Effector memory CD4-positive, alpha-beta T cell (primary cell): ENCODE results near the gene TAF3.

Experiments
- DNase-seq, 3 donors: peaks; one replicate each; pipeline ENCODE4 v3.0.0-alpha.2; 2020
- H3K27ac ChIP-seq: 2 replicates; pipeline ENCODE4 v1.7.0; 2013; ENCODE audit warnings: mild to moderate bottlenecking, low read length, moderate library complexity; ENCODE audit not compliant: insufficient read depth, poor library complexity, severe bottlenecking
- H3K27me3 ChIP-seq: replicated peaks from 2 replicates; pipeline ENCODE4 v1.7.0; 2013; ENCODE audit warnings: mild to moderate bottlenecking, low read length; ENCODE audit not compliant: insufficient read depth, control insufficient read depth, poor library complexity, severe bottlenecking
- H3K36me3 ChIP-seq: 2 replicates; pipeline ENCODE4 v1.7.0; 2013; ENCODE audit warnings: mild to moderate bottlenecking, low read length, moderate library complexity; ENCODE audit not compliant: control insufficient read depth, insufficient read depth
- H3K4me1 ChIP-seq: 2 replicates; pipeline ENCODE4 v1.7.0; 2013; ENCODE audit warnings: low read length, mild to moderate bottlenecking; ENCODE audit not compliant: control insufficient read depth, insufficient read depth, poor library complexity, severe bottlenecking
- H3K4me3 ChIP-seq: 2 replicates; pipeline ENCODE4 v1.7.0; 2013; ENCODE audit warnings: low read length, low read depth, mild to moderate bottlenecking; ENCODE audit not compliant: insufficient read depth, poor library complexity, severe bottlenecking
- H3K9me3 ChIP-seq: 2 replicates; pipeline ENCODE4 v1.7.0; 2013; ENCODE audit warnings: mild to moderate bottlenecking, low read length, moderate library complexity; ENCODE audit not compliant: control insufficient read depth

Gene TAF3

DNA sequence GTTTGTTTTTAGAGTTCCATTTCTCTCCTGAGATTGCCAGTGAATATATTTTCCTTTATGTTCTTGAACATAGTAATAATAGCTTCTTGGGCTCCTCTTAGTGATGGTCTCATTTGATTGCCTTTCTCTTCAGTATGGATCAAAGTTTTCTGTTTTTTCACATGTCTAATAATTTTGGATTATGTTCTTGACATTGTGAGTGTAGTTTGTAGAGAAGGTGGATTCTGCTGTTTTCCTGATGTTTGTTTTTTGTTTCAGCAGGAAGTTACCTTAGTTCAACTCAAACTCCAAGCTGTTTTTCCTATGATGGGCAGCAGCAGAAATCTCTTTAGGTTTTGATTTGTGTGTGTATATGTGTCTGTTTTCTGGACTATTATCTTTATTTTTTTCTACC lies 43.8 kb downstream of the TAF3 start:
- Histone ChIP-seq H3K9me3 (peaks cover 8% of the 10 kb centered on the region), H3K4me3 (no peak overlapping the region), H3K4me1 (no peaks in the 10 kb centered on the region), H3K27me3 (no peaks in the 10 kb centered on the region), H3K36me3 (no peaks in the 10 kb centered on the region), H3K27ac (no peak overlapping the region)
- DNase-seq = no peak

DNA sequence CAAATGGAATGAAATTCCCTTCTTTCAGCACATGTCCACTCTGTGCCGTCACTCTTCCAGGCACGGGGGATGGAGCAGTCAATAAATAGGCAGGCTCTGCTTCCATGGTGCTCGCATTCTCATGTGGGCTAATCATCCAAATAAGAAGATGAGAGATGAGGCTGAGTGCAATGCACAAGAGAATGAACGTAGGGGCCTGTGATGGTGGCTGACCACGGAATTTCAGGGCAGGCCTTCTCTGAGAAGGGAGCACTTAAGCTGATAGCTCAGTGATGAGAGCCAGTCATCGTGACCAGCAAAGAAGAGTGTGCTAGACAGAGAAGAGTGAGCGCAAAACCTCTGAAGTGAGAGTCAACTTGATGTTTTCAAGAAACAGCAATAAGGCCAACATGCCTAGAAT lies 47.9 kb downstream of the TAF3 start:
- no peak for DNase-seq
- Histone ChIP-seq H3K27me3 (no peaks in the 10 kb centered on the region), H3K4me1 (no peaks in the 10 kb centered on the region), H3K27ac (no peak overlapping the region), H3K4me3 (no peak overlapping the region), H3K36me3 (no peaks in the 10 kb centered on the region), H3K9me3 (peaks cover 7% of the 10 kb centered on the region)

DNA sequence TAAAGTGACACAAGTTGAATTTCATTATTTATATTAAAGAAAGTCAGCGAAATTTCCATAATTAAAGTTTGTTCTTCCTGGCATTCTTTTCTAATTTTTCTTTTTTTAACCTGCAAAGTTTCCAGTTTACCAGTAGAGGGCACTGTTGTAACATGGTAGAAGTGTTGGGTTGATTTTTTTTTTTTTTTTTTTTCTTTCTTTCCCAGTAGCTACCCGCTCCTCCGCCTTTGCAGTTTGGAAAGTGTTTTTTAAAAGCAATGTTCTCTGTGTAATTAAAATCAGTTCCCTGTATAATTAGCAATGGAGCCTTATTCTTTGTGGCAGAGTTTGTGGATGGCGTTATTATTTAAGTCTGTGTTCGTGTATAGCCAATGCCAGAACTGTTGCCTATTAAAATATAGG lies 53.7 kb downstream of the TAF3 start:
- H3K36me3 ChIP-seq = no peaks in the 10 kb centered on the region
- H3K27ac ChIP-seq = no peak overlapping the region
- DNase-seq = no peak
- peaks cover 3% of the 10 kb centered on the region for H3K4me1 ChIP-seq
- H3K4me3 ChIP-seq = peak overlapping the region; percentile 31
- no peaks in the 10 kb centered on the region for H3K9me3 ChIP-seq
- no peaks in the 10 kb centered on the region for H3K27me3 ChIP-seq

DNA sequence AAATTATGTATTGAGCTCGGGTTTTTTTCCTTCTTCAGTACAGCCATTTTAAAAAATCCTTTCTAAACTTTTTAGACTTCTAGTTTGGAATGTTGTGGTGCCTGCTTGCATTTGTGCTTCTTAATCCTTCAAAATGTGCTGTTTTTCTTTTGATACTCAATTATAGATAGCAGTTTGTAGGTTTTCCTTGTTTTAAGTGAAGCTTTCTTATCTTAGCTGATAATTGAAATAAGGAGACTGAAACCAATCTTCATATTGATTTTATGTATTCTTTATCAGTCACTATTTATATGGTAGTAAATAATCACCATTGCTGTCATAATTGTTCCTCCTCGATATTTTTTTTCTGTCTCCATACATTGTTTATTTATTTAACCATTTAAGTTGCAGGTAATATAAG lies 56.6 kb downstream of the TAF3 start:
- no peak for DNase-seq
- H3K27ac ChIP-seq = no peak overlapping the region
- H3K9me3 ChIP-seq = no peaks in the 10 kb centered on the region
- H3K4me1 ChIP-seq = peaks cover 3% of the 10 kb centered on the region
- no peaks in the 10 kb centered on the region for H3K27me3 ChIP-seq
- H3K36me3 ChIP-seq = no peaks in the 10 kb centered on the region
- H3K4me3 ChIP-seq = no peak overlapping the region

DNA sequence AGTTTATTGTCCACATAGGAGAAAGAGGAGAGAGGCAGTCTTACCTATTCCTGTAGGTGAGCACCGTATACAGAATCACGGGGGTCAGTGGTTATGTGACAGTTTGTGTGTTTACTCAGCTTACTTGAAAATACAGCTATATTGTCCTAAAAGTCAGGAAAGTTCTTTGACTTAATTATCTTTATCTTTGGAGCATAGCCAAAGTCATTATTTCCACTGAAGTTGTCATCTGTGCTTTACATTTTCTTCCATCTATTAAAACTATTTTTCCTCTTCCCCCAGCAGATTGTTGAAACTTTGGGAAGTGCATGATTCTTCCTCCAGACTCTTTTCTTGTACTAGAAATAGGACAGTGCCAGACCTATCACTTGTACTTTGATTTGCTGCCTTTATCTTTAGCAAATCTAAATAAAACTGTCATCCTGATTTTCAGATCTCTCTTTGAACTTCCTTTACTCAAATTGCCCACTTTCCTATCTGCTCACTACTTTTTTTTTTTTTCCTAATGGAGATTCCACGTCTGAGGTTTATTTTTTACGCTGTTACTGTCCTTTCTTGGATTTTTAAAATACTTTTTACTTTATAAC lies 58.3 kb downstream of the TAF3 start:
- Histone ChIP-seq H3K9me3 (no peaks in the 10 kb centered on the region), H3K27me3 (no peaks in the 10 kb centered on the region), H3K4me1 (peaks cover 3% of the 10 kb centered on the region), H3K4me3 (no peak overlapping the region), H3K27ac (no peak overlapping the region), H3K36me3 (no peaks in the 10 kb centered on the region)
- DNase-seq = no peak

DNA sequence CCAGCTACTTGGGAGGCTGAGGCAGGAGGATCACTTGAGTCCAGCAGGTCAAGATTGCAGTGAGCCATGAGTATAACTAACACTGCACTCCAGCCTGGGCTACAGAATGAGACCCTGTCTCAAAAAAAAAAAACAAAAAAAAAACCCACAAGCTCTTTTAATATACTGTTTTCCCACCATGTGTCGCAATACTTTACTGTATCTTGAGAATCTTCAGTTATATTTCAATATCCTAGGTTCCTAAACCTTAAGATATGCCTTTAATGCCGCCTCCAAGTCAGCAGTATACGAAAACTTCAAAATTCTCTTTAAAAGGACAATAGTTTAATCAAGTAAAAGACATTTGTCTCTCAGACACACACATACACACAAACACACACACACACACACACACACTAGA lies 62.8 kb downstream of the TAF3 start:
- DNase-seq = no peak
- Histone ChIP-seq H3K4me1 (no peaks in the 10 kb centered on the region), H3K27me3 (no peaks in the 10 kb centered on the region), H3K27ac (no peak overlapping the region), H3K9me3 (no peaks in the 10 kb centered on the region), H3K36me3 (no peaks in the 10 kb centered on the region), H3K4me3 (no peak overlapping the region)

DNA sequence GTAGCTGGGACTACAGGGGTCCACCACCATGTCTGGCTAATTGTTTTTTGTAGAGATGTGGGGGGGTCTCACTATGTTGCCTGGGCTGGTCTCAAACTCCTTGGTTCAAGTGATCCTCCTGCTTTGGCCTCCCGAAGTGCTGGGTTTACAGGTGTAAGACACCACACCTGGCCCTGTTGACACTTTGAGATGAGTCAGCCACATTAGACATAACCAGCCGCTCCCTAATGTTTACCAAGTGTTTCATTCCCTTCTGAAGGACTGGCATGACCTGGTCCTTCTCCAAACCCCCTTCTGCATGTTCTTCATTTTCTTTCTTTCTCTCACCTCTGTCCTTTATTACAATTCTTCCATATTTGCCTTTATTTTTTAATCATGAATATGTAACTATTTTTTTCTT lies 67.8 kb downstream of the TAF3 start:
- H3K9me3 ChIP-seq = no peaks in the 10 kb centered on the region
- no peaks in the 10 kb centered on the region for H3K4me1 ChIP-seq
- H3K27me3 ChIP-seq = no peaks in the 10 kb centered on the region
- DNase-seq = no peak
- H3K4me3 ChIP-seq = no peak overlapping the region
- H3K36me3 ChIP-seq = no peaks in the 10 kb centered on the region
- H3K27ac ChIP-seq = no peak overlapping the region

DNA sequence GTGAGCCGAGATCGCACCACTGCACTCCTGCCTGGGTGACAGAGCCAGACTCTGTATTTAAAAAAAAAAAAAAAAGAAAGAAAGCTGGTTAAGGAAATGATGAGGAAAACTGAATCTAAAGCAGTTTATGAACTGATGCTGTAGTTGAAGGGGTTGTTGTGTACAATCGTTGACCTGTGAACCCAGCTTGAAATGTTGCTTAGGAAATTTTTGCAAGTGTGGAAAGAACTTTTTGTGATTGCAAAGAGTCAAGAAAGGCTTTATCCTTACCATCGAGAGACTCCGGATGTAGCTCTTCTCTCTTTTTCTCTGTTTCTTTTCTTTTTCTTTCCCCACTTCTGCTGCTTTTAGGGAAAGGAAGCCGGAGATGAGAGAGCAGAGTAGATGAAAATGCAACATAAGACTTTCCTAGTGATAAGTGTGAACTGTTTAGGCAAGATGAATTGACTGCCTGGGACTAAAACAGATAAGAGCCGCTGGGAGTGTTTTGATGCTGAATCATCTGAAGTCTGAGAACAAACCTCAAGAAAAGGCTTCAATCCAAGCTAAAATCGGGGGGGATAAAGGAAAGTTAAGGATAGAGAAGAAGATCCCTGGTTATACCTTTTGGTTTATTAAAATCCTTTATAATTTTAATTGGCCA lies 69.0 kb downstream of the TAF3 start:
- Histone ChIP-seq H3K9me3 (no peaks in the 10 kb centered on the region), H3K4me3 (no peak overlapping the region), H3K27ac (no peak overlapping the region), H3K27me3 (no peaks in the 10 kb centered on the region), H3K36me3 (no peaks in the 10 kb centered on the region), H3K4me1 (no peaks in the 10 kb centered on the region)
- DNase-seq = no peak

DNA sequence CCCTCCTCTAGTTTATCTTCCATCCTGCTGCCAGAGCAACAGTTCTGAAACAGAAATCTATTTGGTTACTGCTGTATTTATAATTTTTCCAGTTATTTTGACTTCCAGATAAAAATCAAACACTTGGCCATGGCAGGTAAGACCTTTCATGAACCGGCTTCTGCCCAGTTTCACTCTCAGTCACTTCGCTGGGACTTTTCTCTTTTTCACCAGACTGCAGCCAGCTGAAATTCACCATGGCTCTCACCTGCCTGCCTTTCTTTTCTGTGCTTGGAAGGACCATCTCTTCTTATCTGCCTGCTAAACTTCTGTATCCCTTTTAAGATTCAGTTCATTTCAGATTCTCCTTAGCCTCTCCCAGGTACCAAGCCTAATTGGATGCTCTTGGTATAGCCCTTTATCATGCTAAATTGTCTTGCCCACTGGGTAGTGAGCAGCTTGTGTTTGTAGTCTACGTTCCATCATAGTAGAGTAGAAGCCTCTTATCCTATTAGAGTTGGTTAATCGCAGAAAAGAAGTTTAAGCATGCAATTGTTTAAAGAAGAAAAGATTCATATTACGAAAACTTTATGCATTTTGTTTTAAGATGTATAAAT lies 71.7 kb downstream of the TAF3 start:
- Histone ChIP-seq H3K4me1 (no peaks in the 10 kb centered on the region), H3K27ac (no peak overlapping the region), H3K27me3 (no peaks in the 10 kb centered on the region), H3K4me3 (no peak overlapping the region), H3K9me3 (no peaks in the 10 kb centered on the region), H3K36me3 (no peaks in the 10 kb centered on the region)
- DNase-seq = no peak

DNA sequence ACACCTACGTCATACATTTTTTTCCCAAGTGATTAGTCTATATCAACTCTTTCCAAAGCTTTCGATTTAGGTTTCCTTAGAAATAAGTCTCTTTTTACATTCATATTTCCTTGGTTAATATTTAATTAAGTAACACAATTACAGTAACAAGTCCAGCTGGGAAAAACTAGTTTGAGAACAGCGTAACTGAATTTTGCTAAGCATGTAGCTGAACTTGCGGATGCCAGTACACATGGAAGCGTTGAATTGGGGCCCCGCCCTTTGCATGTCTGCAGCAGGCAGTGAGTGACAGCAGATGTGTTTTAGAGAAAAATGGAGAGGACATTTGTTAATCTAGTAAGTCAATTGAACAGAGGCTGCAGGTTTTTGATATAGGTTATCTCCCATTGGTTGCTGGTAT lies 72.5 kb downstream of the TAF3 start:
- Histone ChIP-seq H3K4me3 (no peak overlapping the region), H3K9me3 (no peaks in the 10 kb centered on the region), H3K27ac (no peak overlapping the region), H3K36me3 (no peaks in the 10 kb centered on the region), H3K27me3 (no peaks in the 10 kb centered on the region), H3K4me1 (no peaks in the 10 kb centered on the region)
- DNase-seq = no peak
